ENCODE results near the gene PLPPR2.

GRCh38 chr19:11390359-11390758 is 35.1 kb downstream of the PLPPR2 start:
- TF ChIP-seq CTCF (IDR thresholded peaks at IDR 0.05) (no peak), POLR2A (IDR thresholded peaks at IDR 0.05) (no peak)
